GM12878 (cell line): ENCODE measurements around the gene STX1A.
"Not testable (repeated sequence)": the region's sequence is repeated elsewhere in the genome, so short reads cannot be mapped to it uniquely, and the experiment has no call there.

Experiments used
- CHD2 ChIP-seq: IDR thresholded peaks from 2 replicates; pipeline ENCODE4 v1.6.1; 2011; ENCODE audit warnings: low read depth, low read length, improper control_type of control experiment, borderline replicate concordance
- EP300 ChIP-seq, 2 experiments: fragments of 150-350 bp in 1 of 2; IDR thresholded peaks; 2 replicates each; pipeline ENCODE4 v1.6.1; 2011 to 2012; ENCODE audit warnings: low read depth in 2 of 2, low read length in 2 of 2, borderline replicate concordance in 1 of 2, improper control_type of control experiment in 1 of 2, inconsistent platforms in 1 of 2; ENCODE audit not compliant: control insufficient read depth in 1 of 2
- ESRRA ChIP-seq: IDR thresholded peaks from 2 replicates; pipeline ENCODE4 v1.6.1; 2012; ENCODE audit warnings: mild to moderate bottlenecking, low read length, improper control_type of control experiment
- HDAC6 ChIP-seq: fragments of 200-600 bp; sonication (generic); IDR thresholded peaks from one replicate; pipeline ENCODE4 v1.8.0; 2017; ENCODE audit warnings: antibody characterized with exemption; ENCODE audit not compliant: unreplicated experiment
- JUNB ChIP-seq: IDR thresholded peaks from 2 replicates; pipeline ENCODE4 v1.6.1; 2016; ENCODE audit warnings: antibody characterized with exemption, mild to moderate bottlenecking
- POLR2A ChIP-seq: IDR thresholded peaks from 2 replicates; pipeline ENCODE4 v1.6.1; 2011; ENCODE audit warnings: low read depth, mild to moderate bottlenecking, low read length
- POLR2AphosphoS5 ChIP-seq: IDR thresholded peaks from 2 replicates; pipeline ENCODE4 v1.6.1; 2011; ENCODE audit warnings: mild to moderate bottlenecking, low read length, inconsistent platforms
- RBBP5 ChIP-seq: fragments of 200-600 bp; sonication (generic); conservative IDR thresholded peaks from 2 replicates; pipeline ENCODE4 v1.6.1; 2016
- SMAD5 ChIP-seq: IDR thresholded peaks from 2 replicates; pipeline ENCODE4 v1.6.1; 2016; ENCODE audit warnings: antibody characterized with exemption, low read depth
- ZBTB11 ChIP-seq: fragments of 450-650 bp; formaldehyde crosslinking; IDR thresholded peaks from 2 replicates; pipeline ENCODE4 v1.5.0; 2022; ENCODE audit warnings: mild to moderate bottlenecking, missing genetic modification characterization
- TF ChIP-seq, protein P1 (sequence below): fragments of 450-650 bp; IDR thresholded peaks from 2 replicates; pipeline ENCODE4 v1.6.1; 2016; ENCODE audit warnings: mild to moderate bottlenecking

- TF ChIP-seq POLR2A; EP300 (IDR thresholded peaks at IDR 0.05; ENCODE audit: borderline replicate concordance in 1 of 2, control insufficient read depth in 1 of 2, low read depth in 2 of 2, low read length in 2 of 2); ZBTB11 (CRISPR knock-in tag); HDAC6; RBBP5; CHD2; ESRRA; POLR2AphosphoS5; SMAD5; JUNB: not testable (repeated sequence)
- TF ChIP-seq, protein P1, sequence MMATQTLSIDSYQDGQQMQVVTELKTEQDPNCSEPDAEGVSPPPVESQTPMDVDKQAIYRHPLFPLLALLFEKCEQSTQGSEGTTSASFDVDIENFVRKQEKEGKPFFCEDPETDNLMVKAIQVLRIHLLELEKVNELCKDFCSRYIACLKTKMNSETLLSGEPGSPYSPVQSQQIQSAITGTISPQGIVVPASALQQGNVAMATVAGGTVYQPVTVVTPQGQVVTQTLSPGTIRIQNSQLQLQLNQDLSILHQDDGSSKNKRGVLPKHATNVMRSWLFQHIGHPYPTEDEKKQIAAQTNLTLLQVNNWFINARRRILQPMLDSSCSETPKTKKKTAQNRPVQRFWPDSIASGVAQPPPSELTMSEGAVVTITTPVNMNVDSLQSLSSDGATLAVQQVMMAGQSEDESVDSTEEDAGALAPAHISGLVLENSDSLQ: not testable (repeated sequence)
Measured at GRCh38 chr7:73722182-73722581, 2.7 kb upstream of the STX1A start.
